ENCODE results near the gene DHX36. TPM values are rescaled to one million over a fixed set of nuclear protein-coding genes. Genes with fewer than 3 reads are reported as not detected.

The DHX36 gene
- total RNA-seq, 2 experiments from 2014 or later: 56.3 to 74.6 TPM

GRCh38 chr3:154223519-154223918 is 100.8 kb downstream of the DHX36 start:
- intact Hi-C loops (cut with DNase I, micrococcal nuclease): no loop called here
- no peaks in the 10 kb centered on the region for H3K9me3 Mint-ChIP-seq (ENCODE audit: low read depth)
- ChIA-PET POLR2A (no interaction called here), CTCF (no interaction called here)
- DNase-seq (no peak), ATAC-seq (no peak)
- H3K4me3 Mint-ChIP-seq: no peak overlapping the region
- no peaks in the 10 kb centered on the region for H3K36me3 Mint-ChIP-seq (ENCODE audit: low read depth)
- peaks cover 14% of the 10 kb centered on the region for H3K27me3 Mint-ChIP-seq
- H3K27ac Mint-ChIP-seq: no peak overlapping the region
- no peaks in the 10 kb centered on the region for H3K4me1 Mint-ChIP-seq

Other genes with a start within 250 kb of the DHX36 start
- under 1 TPM; 0.14 to 0.16 TPM for gene ARHGEF26, start 203.1 kb downstream of the DHX36 start, total RNA-seq
- gene GPR149, start 105.7 kb upstream of the DHX36 start, total RNA-seq: not detected

All from activated CD4-positive, alpha-beta T cell treated with anti-CD3 and anti-CD28 coated beads for 36 hours (primary cell).